Hematopoietic multipotent progenitor cell (in vitro differentiated cells): ENCODE data around the gene KANK3. TPM values are rescaled to one million over a fixed set of nuclear protein-coding genes. Genes with fewer than 3 reads are reported as not detected.
"Not testable (repeated sequence)": the region's sequence is repeated elsewhere in the genome, so short reads cannot be mapped to it uniquely, and the experiment has no call there.

Source experiments
- DNase-seq, 3 donors: peaks; one replicate each; pipeline ENCODE4 v3.0.0-alpha.2; 2011 to 2015; ENCODE audit warnings: low read depth in 2 of 3, low spot score in 2 of 3
- total RNA-seq: library from RNA; depleted of rRNA; stranded (reverse); fragments of >200 nt; gene quantifications from one replicate; pipeline ENCODE4 v1.2.3, GENCODE V29; 2012

KANK3 gene
- total RNA-seq, 1 donor = 0.27 TPM

DNA sequence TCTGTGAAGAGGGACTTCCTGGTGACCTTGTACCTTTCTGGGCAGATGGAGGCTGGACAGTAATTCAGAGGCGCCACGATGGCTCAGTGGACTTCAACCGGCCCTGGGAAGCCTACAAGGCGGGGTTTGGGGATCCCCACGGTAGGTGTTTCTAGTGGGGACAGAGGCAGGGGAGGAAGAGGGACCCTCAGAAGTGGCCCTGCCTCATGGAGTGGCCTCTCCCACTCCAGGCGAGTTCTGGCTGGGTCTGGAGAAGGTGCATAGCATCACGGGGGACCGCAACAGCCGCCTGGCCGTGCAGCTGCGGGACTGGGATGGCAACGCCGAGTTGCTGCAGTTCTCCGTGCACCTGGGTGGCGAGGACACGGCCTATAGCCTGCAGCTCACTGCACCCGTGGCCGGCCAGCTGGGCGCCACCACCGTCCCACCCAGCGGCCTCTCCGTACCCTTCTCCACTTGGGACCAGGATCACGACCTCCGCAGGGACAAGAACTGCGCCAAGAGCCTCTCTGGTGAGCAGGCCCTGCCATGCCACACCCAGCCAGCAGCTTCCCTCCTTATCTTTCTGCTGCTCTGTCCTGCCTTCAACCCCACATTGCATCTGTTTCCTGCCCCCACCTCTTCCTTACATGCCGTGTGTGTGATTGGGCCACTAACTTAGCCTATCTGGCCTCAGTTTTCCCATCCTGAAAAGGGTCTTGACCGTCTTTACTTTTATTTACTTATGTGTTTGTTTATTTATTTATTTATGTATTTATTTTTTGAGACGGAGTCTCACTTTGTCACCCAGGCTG is 28.1 kb upstream of the KANK3 start:
- DNase-seq = peak in 2 of 3 donors; percentile 51 to 79

DNA sequence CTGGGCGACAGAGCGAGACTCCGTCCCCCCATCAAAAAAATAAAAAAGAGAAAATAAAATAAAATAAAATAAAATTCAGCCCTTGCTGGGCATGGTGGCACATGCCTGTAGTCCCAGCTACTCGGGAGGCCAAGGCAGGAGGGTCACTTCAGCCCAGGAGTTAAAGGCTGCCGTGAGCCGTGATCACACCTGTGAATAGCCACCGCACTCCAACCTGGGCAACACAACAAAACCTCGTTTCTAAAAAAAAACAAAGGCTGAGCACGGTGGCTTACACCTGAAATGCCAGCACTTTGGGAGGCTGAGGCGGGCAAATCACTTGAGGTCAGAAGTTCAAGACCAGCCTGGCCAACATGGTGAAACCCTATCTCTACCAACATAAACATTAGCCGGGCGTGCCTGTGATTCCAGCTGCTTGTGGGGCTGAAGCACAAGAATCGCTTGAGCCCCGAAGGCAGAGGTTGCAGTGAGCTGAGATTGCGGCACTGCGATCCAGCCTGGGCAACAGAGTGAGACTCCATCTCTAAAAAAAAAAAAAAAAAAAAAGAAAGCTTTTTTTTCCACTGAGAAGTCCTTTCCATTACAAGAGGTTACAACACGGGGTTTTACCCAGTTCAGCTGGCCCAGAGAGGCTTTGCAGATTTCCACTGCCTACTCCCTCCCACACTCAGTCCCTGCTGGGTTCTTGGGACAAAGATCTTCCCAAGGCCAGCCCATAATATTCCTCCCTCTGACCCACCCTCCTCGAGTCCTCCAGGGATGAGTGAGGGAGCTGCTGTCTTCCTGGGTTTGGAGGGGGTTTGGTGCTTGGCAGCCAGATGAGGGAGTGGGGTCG is 27.3 kb upstream of the KANK3 start:
- no peak for DNase-seq

DNA sequence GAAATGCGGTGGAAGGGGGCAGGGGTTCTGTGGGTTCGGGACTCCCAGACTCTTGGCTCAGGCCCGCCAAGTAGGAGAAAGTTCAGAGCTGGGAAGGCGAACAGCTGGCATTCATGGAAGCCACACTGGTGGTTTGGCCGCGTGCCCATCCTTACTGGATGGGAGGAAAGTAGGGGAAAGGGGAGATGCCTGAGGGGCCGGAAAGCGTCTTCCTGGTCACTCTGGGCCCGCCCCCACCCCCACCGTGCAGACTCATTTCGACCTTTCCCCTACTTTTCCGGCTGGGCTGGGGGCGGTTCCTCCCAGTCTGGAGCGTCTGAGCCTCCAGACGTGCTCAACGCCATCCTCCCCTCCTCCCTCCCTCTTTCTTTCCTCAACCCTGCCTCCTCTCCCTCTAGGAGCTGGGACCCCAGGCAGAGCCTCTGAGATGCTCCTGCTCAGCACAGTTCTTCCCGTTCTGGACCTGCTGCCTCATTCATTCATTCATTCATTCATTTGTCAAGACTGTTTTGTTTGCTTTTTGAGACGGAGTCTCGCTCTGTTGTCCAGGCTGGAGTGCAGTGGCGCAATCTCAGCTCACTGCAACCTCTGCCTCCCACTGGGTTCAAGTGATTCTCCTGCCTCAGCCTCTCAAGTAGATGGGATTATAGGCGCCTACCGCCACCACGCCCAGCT is 24.4 kb upstream of the KANK3 start:
- DNase-seq = no peak

DNA sequence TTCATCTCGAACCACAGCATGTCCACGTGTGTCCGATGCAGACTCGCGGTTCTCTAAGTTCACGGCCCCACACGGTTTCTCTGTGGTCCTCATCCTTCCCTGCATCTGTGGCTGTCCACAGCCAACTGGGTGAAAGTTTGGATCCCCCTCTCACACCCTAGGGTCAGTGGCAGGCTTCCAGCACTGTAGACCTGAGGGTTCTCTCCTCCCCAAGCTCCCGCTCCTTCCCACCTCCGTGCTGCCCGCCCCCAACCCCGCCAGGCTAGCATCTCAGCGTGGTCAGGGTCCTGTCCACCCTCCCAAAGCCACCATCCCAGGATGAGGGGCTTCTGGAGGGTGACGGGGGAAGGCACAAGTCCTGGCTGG is 23.9 kb upstream of the KANK3 start:
- no peak for DNase-seq

DNA sequence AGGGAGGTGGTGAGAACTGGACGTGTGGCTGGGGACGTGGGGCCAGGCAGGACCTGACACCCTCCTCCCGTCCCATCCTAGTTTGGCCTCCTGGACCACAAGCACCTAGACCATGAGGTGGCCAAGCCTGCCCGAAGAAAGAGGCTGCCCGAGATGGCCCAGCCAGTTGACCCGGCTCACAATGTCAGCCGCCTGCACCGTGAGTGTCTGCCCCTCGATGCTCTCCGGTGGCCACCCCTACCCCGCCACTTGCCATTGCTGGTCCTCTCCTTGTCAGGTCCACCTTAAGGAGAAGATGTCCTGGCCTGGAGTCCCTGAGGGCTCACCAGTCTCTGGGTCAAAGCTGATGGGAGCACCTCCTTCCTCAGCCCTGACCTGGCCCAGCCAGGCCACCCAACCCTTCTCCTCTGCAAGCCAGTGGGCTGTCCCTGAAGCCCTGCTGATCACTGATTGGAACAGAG is 23.1 kb upstream of the KANK3 start:
- no peak for DNase-seq

DNA sequence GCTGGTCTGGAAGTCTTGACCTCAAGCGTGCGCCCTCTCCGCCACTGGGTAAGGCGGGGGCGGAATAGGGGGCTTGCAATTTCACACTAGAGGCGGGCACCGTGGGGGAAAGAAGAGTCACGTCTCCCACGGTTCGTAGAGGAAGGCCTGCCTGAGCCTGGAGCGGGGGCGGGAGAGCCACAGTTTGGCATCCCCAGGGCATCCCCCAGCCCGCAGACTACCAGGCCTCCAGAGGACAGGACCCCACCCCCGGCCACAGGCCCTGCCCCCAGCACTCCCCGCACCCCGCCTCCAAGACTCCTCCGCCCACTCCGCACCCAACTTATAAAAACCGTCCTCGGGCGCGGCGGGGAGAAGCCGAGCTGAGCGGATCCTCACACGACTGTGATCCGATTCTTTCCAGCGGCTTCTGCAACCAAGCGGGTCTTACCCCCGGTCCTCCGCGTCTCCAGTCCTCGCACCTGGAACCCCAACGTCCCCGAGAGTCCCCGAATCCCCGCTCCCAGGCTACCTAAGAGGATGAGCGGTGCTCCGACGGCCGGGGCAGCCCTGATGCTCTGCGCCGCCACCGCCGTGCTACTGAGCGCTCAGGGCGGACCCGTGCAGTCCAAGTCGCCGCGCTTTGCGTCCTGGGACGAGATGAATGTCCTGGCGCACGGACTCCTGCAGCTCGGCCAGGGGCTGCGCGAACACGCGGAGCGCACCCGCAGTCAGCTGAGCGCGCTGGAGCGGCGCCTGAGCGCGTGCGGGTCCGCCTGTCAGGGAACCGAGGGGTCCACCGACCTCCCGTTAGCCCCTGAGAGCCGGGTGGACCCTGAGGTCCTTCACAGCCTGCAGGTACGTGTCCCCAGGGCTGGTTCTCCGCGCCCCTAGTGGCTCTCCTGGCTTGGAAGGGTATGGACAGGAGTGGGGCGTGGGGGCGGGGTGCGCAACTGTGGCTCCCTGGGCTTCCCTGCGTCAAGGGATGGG is 21.0 kb upstream of the KANK3 start, which contains the start of gene ANGPTL4:
Gene ANGPTL4, plus strand, starts transcription at position 353 of the 969 bp plus-strand sequence. Its CDS starts 167 bp downstream, at position 520.
- peak in 1 of 3 donors; percentile 33 for DNase-seq

DNA sequence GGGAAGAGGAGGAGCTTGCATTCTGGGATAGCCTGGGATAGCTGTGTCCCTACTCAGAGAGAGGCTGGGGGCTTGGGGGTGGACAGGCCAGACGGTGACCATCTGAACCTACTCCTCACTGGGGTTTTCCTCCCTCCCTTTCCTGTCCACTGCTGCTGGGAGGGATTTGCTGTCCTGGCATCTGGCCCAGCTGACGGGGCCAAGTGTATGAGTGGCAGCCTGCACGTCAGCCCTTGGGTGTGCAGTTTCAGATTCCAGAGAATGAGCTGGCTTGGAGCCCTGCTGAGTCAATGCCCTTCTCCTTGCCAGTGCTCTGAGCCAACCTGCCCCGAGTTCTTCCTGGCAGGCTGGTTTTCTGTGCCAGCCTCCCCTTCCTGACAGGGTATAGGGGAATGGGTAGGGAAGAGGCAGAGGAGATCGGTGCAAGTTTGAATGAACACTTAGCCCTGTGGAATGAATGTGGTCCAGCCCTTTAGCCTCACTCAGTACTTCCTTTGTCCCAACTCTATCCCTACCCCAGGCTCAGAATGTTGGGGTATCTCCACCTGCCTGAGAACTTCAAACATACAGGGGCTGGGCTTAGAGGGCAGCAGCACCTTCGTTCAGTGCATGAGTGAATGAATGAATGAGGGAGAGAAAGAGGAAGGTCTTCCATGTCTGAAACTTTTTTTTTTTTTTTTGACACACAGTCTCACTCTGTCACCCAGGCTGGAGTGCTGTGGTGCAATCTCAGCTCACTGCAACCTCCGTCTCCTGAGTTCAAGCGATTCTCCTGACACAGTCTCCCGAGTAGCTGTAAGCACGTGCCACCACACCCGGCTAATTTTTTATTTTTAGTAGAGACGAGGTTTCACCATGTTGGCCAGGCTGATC is 19.1 kb upstream of the KANK3 start:
- DNase-seq = peak in 2 of 3 donors; percentile 35 to 39

DNA sequence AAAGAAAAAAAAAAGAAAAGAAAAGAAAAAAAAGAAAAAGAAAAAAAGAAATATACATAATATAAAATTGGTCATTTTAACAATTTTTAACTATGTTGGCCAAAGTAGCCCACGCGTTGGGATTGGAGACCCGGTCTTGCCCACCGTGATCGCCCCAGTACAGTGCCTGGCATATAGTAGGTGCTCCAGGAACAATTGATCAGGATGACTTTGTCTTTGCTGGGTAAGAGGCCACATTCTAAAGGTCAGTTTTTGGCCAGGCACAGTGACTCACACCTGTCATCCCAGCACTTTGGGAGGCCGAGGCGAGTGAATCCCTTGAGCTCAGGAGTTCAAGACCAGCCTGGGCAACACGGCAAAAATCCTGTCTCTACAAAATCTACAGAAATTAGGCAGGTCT is 17.1 kb upstream of the KANK3 start:
- no peak for DNase-seq

DNA sequence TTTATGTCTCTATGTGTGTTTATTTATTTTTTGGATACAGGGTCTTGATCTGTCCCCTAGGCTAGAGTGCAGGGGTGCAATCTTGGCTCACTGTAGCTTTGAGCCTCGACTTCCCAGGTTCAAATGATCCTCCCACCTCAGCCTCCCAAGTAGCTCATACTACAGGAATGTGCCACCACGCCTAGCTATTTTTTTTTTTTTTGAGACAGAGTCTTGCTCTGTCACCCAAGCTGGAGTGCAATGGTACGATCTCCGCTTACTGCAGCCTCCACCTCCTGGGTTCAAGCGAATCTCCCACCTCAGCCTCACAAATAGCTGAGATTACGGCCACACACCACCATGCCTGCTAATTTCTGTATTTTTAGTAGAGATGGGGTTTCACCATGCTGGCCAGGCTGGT is 15.9 kb upstream of the KANK3 start:
- no peak for DNase-seq

DNA sequence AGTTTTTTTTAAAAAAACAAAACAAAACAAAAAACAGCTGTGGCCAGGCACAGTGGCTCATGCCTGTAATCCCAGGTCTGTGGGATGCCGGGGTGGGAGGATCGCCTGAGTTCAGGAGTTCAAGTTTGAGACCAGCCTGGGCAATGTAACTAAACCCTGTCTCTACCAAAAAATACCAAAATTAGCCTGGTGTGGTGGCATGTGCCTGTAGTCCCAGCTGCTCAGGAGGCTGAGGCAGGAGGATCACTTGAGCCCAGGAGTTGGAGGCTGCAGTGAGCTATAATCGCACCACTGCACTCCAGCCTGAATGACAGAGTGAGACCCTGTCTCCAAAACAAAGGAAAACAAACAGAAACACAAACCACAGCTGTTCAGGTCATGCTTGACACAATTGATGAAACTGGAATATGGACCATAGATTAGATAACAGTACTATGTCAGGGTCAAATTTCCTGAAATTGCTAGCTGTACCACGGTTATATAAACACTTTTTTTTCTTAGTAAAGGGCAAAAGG is 14.0 kb upstream of the KANK3 start:
- DNase-seq = no peak

DNA sequence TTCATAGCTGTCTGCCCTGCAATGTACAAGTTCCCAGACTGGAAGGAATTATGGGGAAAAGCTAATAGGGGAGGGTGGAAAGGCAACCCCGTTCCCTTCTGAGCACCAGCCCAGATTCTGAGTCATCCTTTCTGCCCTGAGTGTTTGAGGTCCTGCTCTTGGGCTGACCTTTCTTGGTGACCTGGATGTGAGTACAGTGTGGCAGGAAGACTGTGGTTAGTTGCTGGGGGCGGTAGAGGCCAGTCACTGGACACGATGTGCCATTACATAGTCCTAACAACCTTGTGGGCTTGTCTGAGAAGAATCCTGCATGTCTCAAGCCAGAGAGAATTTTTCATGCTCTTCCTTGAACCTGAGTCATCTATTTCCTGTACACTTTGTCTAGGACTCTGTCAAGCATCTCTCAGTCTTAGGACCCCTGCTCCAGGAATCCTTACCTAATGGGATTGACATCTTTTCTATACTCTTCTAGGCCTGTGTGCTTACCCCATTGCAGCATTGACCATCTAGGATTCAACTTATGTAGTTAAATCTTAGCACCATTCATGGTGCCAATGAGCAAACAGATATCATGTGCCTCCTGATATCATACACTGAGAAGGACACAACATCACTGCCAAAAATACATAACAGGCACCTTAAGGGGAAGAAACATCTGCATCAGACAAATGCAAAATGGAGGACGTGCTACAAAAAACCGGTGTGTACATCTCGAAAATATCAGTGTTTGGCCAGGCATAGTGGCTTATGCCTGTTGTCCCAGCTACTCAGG is 12.8 kb upstream of the KANK3 start:
- DNase-seq = no peak

DNA sequence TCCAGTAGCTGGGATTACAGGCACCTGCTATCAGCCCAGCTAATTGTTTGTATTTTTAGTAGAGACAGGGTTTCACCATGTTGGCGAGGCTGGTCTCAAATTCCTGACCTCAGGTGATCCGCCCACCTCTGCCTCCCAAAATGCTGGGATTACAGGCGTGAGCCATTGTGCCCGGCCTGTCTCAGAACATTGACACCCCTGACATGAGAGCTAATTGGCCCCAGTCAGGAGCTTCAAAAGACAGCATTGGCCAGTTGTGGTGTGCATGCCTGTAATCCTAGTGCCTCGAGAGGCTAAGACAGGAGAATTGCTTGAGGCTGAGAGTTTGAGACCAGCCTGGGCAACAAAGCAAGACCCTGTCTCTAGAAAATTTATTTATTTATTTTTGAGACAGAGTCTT is 9.8 kb upstream of the KANK3 start:
- DNase-seq = not testable (repeated sequence)

DNA sequence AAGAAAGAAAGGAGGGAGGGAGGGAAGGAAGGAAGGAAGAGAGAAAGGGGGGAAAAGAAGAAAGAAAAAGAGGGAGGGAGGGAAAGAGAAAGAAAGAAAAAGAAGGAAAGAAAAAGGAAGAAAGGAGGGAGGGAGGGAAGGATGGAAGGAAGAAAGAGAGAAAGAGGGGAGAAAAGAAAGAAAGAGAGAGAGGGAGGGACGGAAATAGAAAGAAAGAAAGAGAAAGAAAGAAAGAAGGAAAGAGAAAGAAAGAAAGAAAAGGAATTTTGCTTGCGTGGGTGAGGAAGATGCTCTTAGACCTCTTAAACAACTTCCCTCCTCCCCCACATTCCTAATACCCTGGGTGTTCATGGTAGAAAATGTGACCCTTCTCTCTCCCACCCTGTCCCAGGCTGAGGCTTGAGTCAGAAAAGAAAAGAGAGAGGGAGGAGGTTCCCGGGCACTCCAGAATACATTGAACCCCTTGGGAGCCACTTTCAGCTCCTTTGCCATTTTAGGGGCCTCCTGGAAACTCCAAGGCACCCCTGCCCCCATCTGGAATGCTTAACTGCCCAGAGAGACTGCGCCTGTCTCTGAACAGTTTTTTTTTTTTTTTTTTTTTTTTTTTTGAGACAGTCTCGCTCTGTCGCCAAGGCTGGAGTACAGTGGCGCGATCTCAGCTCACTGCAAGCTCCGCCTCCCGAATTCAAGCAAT is 9.2 kb upstream of the KANK3 start:
- no peak for DNase-seq

DNA sequence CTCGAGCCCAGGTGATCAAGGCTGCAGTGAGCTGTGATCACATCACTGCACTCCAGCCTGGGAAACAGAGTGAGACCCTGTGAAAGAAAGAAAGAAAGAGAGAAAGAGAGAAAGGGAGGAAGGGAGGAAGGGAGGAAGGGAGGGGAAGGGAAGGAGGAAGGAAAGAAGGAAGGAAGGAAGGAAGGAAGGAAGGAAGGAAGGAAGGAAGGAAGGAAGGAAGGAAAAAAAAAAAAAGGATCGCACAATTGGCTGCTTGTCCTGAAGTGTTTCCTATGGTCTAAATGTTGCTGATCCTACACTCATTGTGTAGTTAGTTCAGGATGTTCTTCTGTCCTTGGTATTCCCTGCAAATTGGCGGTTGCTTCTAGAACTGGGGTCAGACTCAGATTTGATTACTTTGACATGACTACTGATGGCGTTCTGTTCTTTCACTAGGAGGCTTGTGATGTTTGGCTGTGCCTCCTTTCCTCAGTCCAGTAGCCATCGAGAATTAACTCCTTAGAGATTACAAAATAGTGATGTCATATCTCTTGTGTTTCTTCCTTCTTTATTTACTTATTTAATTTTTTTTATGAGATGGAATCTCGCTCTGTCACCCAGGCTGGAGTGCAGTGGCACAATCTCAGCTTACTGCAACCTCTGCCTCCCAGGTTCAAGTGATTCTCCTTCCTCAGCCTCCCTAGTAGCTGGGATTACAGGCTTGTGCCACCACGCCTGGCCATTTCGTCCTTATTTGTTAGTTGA is 6.7 kb upstream of the KANK3 start:
- DNase-seq = not testable (repeated sequence)

DNA sequence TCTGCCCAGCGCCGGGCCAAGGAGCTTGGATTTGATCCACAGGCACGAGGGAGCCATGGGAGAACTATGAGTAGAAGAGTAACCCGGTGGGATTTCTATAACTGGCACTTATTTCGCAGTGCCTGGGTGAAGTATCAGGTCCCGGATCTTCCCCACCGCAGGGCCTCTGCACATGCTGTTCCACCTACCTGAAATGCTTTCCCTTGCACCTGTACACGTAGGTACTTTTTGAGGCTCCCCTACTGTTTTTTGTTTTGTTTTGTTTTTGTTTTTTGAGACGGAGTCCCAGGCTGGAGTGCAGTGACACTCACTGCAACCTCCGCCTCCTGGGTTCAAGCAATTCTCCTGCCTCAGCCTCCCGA is 402 bp upstream of the KANK3 start:
- no peak for DNase-seq

DNA sequence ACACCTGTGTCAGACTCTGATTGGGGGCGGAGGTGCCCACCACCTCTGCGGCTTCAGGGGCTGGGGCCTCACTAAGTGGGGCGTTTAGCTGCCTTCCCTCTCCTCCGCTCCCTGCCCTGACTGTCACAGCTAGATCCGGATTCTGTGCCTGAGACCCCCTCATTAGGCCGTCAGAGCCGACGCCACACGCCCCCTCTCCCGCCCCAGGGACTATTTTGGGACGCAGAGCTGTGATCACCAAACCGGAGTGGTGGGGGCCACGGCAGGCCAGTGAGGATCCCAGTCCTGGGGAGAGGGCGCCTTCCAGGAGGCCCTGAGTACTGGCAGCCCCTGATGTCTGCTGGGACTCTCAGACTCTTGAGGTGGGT is 762 bp downstream of the KANK3 start:
- no peak for DNase-seq

DNA sequence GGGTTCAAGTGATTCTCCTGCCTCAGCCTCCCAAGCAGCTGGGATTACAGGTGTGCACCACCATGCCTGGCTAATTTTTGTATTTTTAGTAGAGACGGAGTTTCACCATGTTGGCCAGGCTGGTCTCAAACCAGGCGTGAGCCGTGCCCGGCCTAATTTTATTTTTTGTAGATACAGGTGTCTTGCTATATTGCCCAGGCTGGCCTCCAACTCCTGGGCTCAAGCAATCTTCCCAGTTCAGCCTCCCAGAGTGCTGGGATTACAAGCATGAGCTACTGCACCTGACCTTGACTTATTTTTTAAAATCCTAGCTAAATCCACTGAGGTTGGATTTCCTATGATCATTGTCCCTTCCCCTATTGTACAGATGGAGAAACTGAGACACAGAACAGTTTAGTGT is 1.6 kb downstream of the KANK3 start:
- DNase-seq = not testable (repeated sequence)
